CD14-positive monocyte (primary cell): Measurements from ENCODE around the gene CKMT2. TPM values are rescaled to one million over a fixed set of nuclear protein-coding genes. Genes with fewer than 3 reads are reported as not detected.
"Not testable (repeated sequence)": the region's sequence is repeated elsewhere in the genome, so short reads cannot be mapped to it uniquely, and the experiment has no call there.

Experiments used
- DNase-seq, 3 donors: peaks; one replicate each; pipeline ENCODE4 v3.0.0-alpha.2; 2011 to 2022
- H2AFZ ChIP-seq: 2 replicates; pipeline ENCODE4 v1.6.0; 2012; ENCODE audit warnings: mild to moderate bottlenecking, low read depth, low read length, inconsistent platforms; ENCODE audit not compliant: insufficient read depth, poor library complexity, severe bottlenecking
- H3K27ac ChIP-seq, 2 donors: 1 replicate in 1 of 2; 2 replicates in 1 of 2; pipeline ENCODE4 v1.5.1; 2012 to 2013; ENCODE audit warnings: low read length in 2 of 2, control low read depth in 1 of 2, inconsistent platforms in 1 of 2, low read depth in 1 of 2, mild to moderate bottlenecking in 1 of 2
- H3K27me3 ChIP-seq, 2 donors: one replicate each; pipeline versions ENCODE4 v1.6.0 to v1.6.1; 2011 to 2013; ENCODE audit warnings: low read length in 2 of 2; ENCODE audit not compliant: control insufficient read depth in 2 of 2, insufficient read depth in 2 of 2
- H3K36me3 ChIP-seq, 2 donors: replicated peaks in 1 of 2; 1 replicate in 1 of 2; 2 replicates in 1 of 2; pipeline versions ENCODE4 v1.5.1 to v1.6.1; 2012 to 2013; ENCODE audit warnings: low read length in 2 of 2, control low read depth in 1 of 2, inconsistent platforms in 1 of 2, mild to moderate bottlenecking in 1 of 2; ENCODE audit not compliant: insufficient read depth in 2 of 2, control insufficient read depth in 1 of 2
- H3K4me1 ChIP-seq, 2 donors: 1 replicate in 1 of 2; 2 replicates in 1 of 2; pipeline versions ENCODE4 v1.5.1 to v1.6.1; 2012 to 2013; ENCODE audit warnings: low read length in 2 of 2, control low read depth in 1 of 2, inconsistent platforms in 1 of 2, mild to moderate bottlenecking in 1 of 2, moderate library complexity in 1 of 2; ENCODE audit not compliant: insufficient read depth in 2 of 2, control insufficient read depth in 1 of 2
- H3K4me2 ChIP-seq: replicated peaks from 2 replicates; pipeline ENCODE3; 2012; ENCODE audit warnings: low read length, moderate library complexity, mild to moderate bottlenecking; ENCODE audit not compliant: poor library complexity, severe bottlenecking; ENCODE audit errors: extremely low read depth
- H3K4me3 ChIP-seq, 3 experiments: fragments of 200-600 bp in 1 of 3; sonication (generic) in 1 of 3; replicated peaks in 1 of 3; 1 replicate in 2 of 3; 2 replicates in 1 of 3; pipeline ENCODE4 v1.5.1; 2011 to 2013; ENCODE audit warnings: low read length in 3 of 3, mild to moderate bottlenecking in 3 of 3, control low read depth in 2 of 3, low read depth in 2 of 3, inconsistent platforms in 1 of 3, moderate library complexity in 1 of 3
- H3K79me2 ChIP-seq: 2 replicates; pipeline ENCODE4 v1.6.0; 2012; ENCODE audit warnings: mild to moderate bottlenecking, control low read depth, inconsistent platforms, low read length, moderate library complexity; ENCODE audit not compliant: insufficient read depth
- H3K9ac ChIP-seq: 2 replicates; pipeline ENCODE4 v1.6.0; 2017; ENCODE audit warnings: low read length, mild to moderate bottlenecking; ENCODE audit not compliant: insufficient read depth, poor library complexity, severe bottlenecking
- H3K9me3 ChIP-seq, 2 donors: replicated peaks in 1 of 2; 1 replicate in 1 of 2; 2 replicates in 1 of 2; pipeline versions ENCODE4 v1.5.1 to v1.6.1; 2012 to 2013; ENCODE audit warnings: low read length in 2 of 2, control low read depth in 1 of 2; ENCODE audit not compliant: control insufficient read depth in 1 of 2, insufficient read depth in 1 of 2
- H4K20me1 ChIP-seq: 2 replicates; pipeline ENCODE4 v1.6.0; 2012; ENCODE audit warnings: mild to moderate bottlenecking, low read length, control low read depth, moderate library complexity; ENCODE audit not compliant: insufficient read depth
- H3K27ac Mint-ChIP-seq, 7 donors: one replicate each; pipeline ENCODE4 v1.8.0; 2020; ENCODE audit warnings: mild to moderate bottlenecking in 7 of 7, mixed read lengths in 7 of 7, moderate library complexity in 6 of 7, inconsistent platforms in 2 of 7
- H3K27me3 Mint-ChIP-seq, 3 donors: one replicate each; pipeline ENCODE4 v1.8.0; 2021 to 2022; ENCODE audit warnings: low read depth in 3 of 3, mild to moderate bottlenecking in 3 of 3, mixed read lengths in 3 of 3, moderate library complexity in 3 of 3, inconsistent platforms in 1 of 3
- H3K36me3 Mint-ChIP-seq, 2 donors: one replicate each; pipeline ENCODE4 v1.8.0; 2020; ENCODE audit warnings: mixed read lengths in 2 of 2, inconsistent platforms in 1 of 2, mild to moderate bottlenecking in 1 of 2
- H3K4me1 Mint-ChIP-seq: one replicate; pipeline ENCODE4 v1.8.0; 2020; ENCODE audit warnings: mild to moderate bottlenecking, mixed read lengths
- H3K4me3 Mint-ChIP-seq, 2 donors: one replicate each; pipeline ENCODE4 v1.8.0; 2020; ENCODE audit warnings: mild to moderate bottlenecking in 2 of 2, mixed read lengths in 2 of 2, moderate library complexity in 1 of 2
- H3K9me3 Mint-ChIP-seq, 7 donors: one replicate each; pipeline ENCODE4 v1.8.0; 2020 to 2022; ENCODE audit warnings: mixed read lengths in 7 of 7, mild to moderate bottlenecking in 6 of 7, moderate library complexity in 6 of 7, inconsistent platforms in 2 of 7
- CTCF ChIP-seq: fragments of 200-600 bp; IDR thresholded peaks from one replicate; pipeline ENCODE4 v1.8.0; 2022; ENCODE audit warnings: antibody characterized with exemption, mild to moderate bottlenecking
- WGBS: methylation state at CpG from one replicate; pipeline ENCODE4 v1.1.5; 2013; ENCODE audit warnings: missing lambda C conversion rate; ENCODE audit not compliant: insufficient coverage; 5-methylcytosine and 5-hydroxymethylcytosine counted together
- intact Hi-C, 2 donors: fragments of 100-400 bp; cut with micrococcal nuclease; formaldehyde crosslinking; loops; one replicate each; pipeline versions ENCODE4 v1.15.0 to v1.15.1; 2023
- polyA plus RNA-seq, 3 donors: library from polyadenylated mRNA; depleted of rRNA in 1 of 3; unstranded in 2 of 3; stranded (reverse) in 1 of 3; fragments of 300-500 nt in 2 of 3; fragments of >200 nt in 1 of 3; fragmentation: Illumina TruSeq in 2 of 3; gene quantifications; 1 replicate in 2 of 3; 2 replicates in 1 of 3; pipeline ENCODE4 v1.2.3, GENCODE V29; 2012 to 2021

CKMT2 gene
- polyA plus RNA-seq, 3 donors: not detected

DNA sequence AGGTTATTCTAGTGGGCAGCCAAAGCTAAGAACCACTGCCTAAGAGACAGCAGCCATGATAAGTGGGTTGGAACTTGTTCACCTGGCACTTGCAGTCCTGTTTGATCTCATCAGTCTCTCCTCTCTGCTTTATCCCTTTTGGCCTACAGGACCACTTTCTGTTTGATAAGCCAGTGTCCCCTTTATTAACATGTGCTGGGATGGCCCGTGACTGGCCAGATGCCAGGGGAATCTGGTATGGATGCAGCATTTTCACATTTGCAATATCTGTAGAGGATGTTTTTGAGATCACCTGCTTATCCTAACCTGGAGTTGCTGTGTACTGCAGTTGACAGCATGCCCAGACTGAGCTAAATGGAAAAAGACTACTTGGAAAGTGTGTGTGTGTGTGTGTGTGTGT, 23.6 kb downstream of the CKMT2 start:
- Mint-ChIP-seq H3K27me3 (peaks cover 0 to 3% (median 2%) of the 10 kb centered on the region in 3 donors), H3K4me3 (no peak overlapping the region), H3K36me3 (peaks cover 2 to 5% of the 10 kb centered on the region in 2 donors), H3K27ac (no peak overlapping the region), H3K4me1 (peaks cover 12% of the 10 kb centered on the region), H3K9me3 (peaks cover 10 to 23% (median 17%) of the 10 kb centered on the region in 7 donors)
- no peak for DNase-seq
- H3K4me2 ChIP-seq: no peak overlapping the region
- H3K4me1 ChIP-seq: peaks cover 6% of the 10 kb centered on the region in 2 donors
- H2AFZ ChIP-seq: no peak overlapping the region
- no peaks in the 10 kb centered on the region for H3K27me3 ChIP-seq
- H3K36me3 ChIP-seq: no peaks in the 10 kb centered on the region
- no CpG with 5 or more reads among the region's 1 CpG for WGBS
- H3K4me3 ChIP-seq: no peak overlapping the region
- intact Hi-C loops: no loop called here
- H3K79me2 ChIP-seq: no peaks in the 10 kb centered on the region
- no peak for TF ChIP-seq CTCF
- no peak overlapping the region for H3K27ac ChIP-seq
- no peak overlapping the region for H3K9ac ChIP-seq
- no peaks in the 10 kb centered on the region for H4K20me1 ChIP-seq
- peaks cover 0 to 15% of the 10 kb centered on the region in 2 donors for H3K9me3 ChIP-seq

DNA sequence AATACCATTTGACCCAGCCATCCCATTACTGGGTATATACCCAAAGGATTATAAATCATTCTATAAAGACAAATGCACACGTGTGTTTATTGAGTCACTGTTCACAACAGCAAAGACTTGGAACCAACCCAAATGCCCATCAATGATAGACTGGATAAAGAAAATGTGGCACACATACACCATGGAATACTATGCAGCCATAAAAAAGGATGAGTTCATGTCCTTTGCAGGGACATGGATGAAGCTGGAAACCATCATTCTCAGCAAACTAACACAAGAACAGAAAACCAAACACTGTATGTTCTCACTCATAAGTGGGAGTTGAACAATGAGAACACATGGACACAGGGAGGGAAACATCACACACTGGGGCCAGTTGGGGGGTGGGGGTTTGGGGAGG, 29.7 kb downstream of the CKMT2 start:
- H3K4me1 ChIP-seq, H3K27me3 ChIP-seq, H3K4me3 ChIP-seq, H3K79me2 ChIP-seq, H3K36me3 ChIP-seq, intact Hi-C loops, DNase-seq, H3K4me2 ChIP-seq, H3K4me3 Mint-ChIP-seq, H3K9me3 ChIP-seq, H3K27ac ChIP-seq, H3K36me3 Mint-ChIP-seq, H3K9ac ChIP-seq, H4K20me1 ChIP-seq, H2AFZ ChIP-seq, H3K27ac Mint-ChIP-seq, H3K27me3 Mint-ChIP-seq: not testable (repeated sequence)
- Mint-ChIP-seq H3K9me3 (peaks cover 21 to 33% (median 23%) of the 10 kb centered on the region in 7 donors), H3K4me1 (peaks cover 11% of the 10 kb centered on the region)
- WGBS: no CpG with 5 or more reads among the region's 1 CpG
